Vagina (tissue), 2 donors: ENCODE results near the gene TRMT44.

ENCODE experiments used
- CTCF ChIP-seq, 3 experiments: fragments of 450-650 bp in 2 of 3; fragments of 200-600 bp in 1 of 3; sonication (generic) in 1 of 3; IDR thresholded peaks; one replicate each; pipeline ENCODE4 v1.5.1; 2017 to 2019; ENCODE audit warnings: antibody characterized with exemption in 3 of 3, mild to moderate bottlenecking in 2 of 3, moderate library complexity in 2 of 3
- POLR2AphosphoS5 ChIP-seq, 2 donors: sonication (generic); formaldehyde crosslinking; IDR thresholded peaks; one replicate each; pipeline ENCODE4 v1.9.0; 2017; ENCODE audit warnings: antibody characterized with exemption in 2 of 2, mild to moderate bottlenecking in 2 of 2, low read depth in 1 of 2; ENCODE audit not compliant: insufficient read depth in 1 of 2

GRCh38 chr4:8516996-8517550, 76.5 kb downstream of the TRMT44 start:
- TF ChIP-seq CTCF (IDR thresholded peaks at IDR 0.05) (no peak), POLR2AphosphoS5 (IDR thresholded peaks at IDR 0.05; ENCODE audit: insufficient read depth in 1 of 2, low read depth in 1 of 2) (no peak)
